Psoas muscle (tissue), 8 donors: Measurements from ENCODE around the gene SLC6A4. TPM values are rescaled to one million over a fixed set of nuclear protein-coding genes. Genes with fewer than 3 reads are reported as not detected.

Experiments used
- ATAC-seq, 4 donors: fragments of 200-7000 bp; cut with Tn5 transposase; one replicate each; pipeline ENCODE4 v1.9.1; 2020; ENCODE audit warnings: moderate library complexity in 3 of 4, mild to moderate bottlenecking in 2 of 4
- DNase-seq, 2 donors: peaks; one replicate each; pipeline ENCODE4 v3.0.0-alpha.2; 2020
- H3K27ac ChIP-seq: fragments of 200-600 bp; one replicate; pipeline ENCODE4 v1.8.0; 2022
- H3K27me3 ChIP-seq, 3 donors: fragments of 200-600 bp in 1 of 3; one replicate each; pipeline versions ENCODE4 v1.6.1 to v1.8.0; 2013 to 2022; ENCODE audit warnings: low read length in 2 of 3, mild to moderate bottlenecking in 2 of 3, moderate library complexity in 1 of 3; ENCODE audit not compliant: insufficient read depth in 3 of 3
- H3K36me3 ChIP-seq, 2 donors: fragments of 200-600 bp in 1 of 2; one replicate each; pipeline versions ENCODE4 v1.6.1 to v1.8.0; 2013 to 2022; ENCODE audit warnings: low read depth in 1 of 2, mild to moderate bottlenecking in 1 of 2, moderate library complexity in 1 of 2; ENCODE audit not compliant: insufficient read depth in 1 of 2
- H3K4me1 ChIP-seq: fragments of 200-600 bp; one replicate; pipeline ENCODE4 v1.8.0; 2022
- H3K4me3 ChIP-seq: fragments of 200-600 bp; one replicate; pipeline ENCODE4 v1.8.0; 2022; ENCODE audit warnings: mild to moderate bottlenecking
- H3K9me3 ChIP-seq: fragments of 200-600 bp; one replicate; pipeline ENCODE4 v1.8.0; 2022
- CTCF ChIP-seq: fragments of 200-600 bp; IDR thresholded peaks from one replicate; pipeline ENCODE4 v1.8.0; 2022; ENCODE audit warnings: antibody characterized with exemption
- WGBS, 3 donors: extraction: QIAGEN DNeasy Blood & Tissue Kit; methylation state at CpG; one replicate each; pipeline versions ENCODE4 v1.1.6 to v1.1.7; 2013; 5-methylcytosine and 5-hydroxymethylcytosine counted together
- intact Hi-C, 2 donors: fragments of 100-400 bp; cut with DNase I; formaldehyde crosslinking; loops; one replicate each; pipeline versions ENCODE4 v1.11.0 to v1.14.2; 2022
- polyA plus RNA-seq, 3 donors: library from polyadenylated mRNA; stranded (reverse); fragments of 200-250 nt; gene quantifications; one replicate each; pipeline ENCODE4 v1.2.3, GENCODE V29; 2013
- total RNA-seq, 4 donors: library from RNA; stranded (reverse); fragmentation: NEBNext Ultra II Directional in 2 of 4; extraction: Animal tissue kit (Norgen Biotek cat#: 25700) in 2 of 4; gene quantifications; one replicate each; pipeline versions ENCODE4 v1.2.1 to v1.2.4, GENCODE V29; 2021 to 2023
- donor health status: healthy with polysubstance abuse.
- donor health status: DM: no; HTN: no; CAD: no; lungs with moderate emphysema.
- donor health status: Bipolar disorder and iron deficiency.
- donor health status: healthy.
- donor health status: DM: yes; HTN: yes; CAD: no.
- donor health status: DM: no; HTN: no; CAD: no.
- donor health status: DM: no; HTN: no; CAD: no.
- donor health status: DM: yes; HTN: yes; CAD: no.

SLC6A4 gene
- total and polyA plus RNA-seq, 7 donors: 0.01 to 0.06 TPM; not detected in 5

- DNase-seq (no peak), ATAC-seq (no peak)
- Histone ChIP-seq H3K4me3 (no peak overlapping the region), H3K9me3 (no peaks in the 10 kb centered on the region), H3K27me3 (no peaks in the 10 kb centered on the region), H3K27ac (no peak overlapping the region), H3K4me1 (no peaks in the 10 kb centered on the region), H3K36me3 (peaks cover 0 to 56% of the 10 kb centered on the region in 2 donors)
- WGBS, 3 donors: 96 to 98% (median 98%) methylated on average over 1 of the region's 1 CpG
- TF ChIP-seq CTCF: no peak
- intact Hi-C loops: no loop called here
Observed at GRCh38 chr17:30174556-30174955, 60.9 kb downstream of the SLC6A4 start.

GRCh38 chr17:30173649-30174048 lies 61.8 kb downstream of the SLC6A4 start:
- no peaks in the 10 kb centered on the region for H3K27me3 ChIP-seq
- peaks cover 0 to 47% of the 10 kb centered on the region in 2 donors for H3K36me3 ChIP-seq
- no peak overlapping the region for H3K4me3 ChIP-seq
- no peaks in the 10 kb centered on the region for H3K9me3 ChIP-seq
- no peak for TF ChIP-seq CTCF
- ATAC-seq (no peak), DNase-seq (no peak)
- 66 to 90% (median 82%) methylated on average over 2 of the region's 2 CpGs for WGBS, 3 donors
- intact Hi-C loops: no loop called here
- H3K27ac ChIP-seq: no peak overlapping the region
- H3K4me1 ChIP-seq: no peaks in the 10 kb centered on the region

- H3K36me3 ChIP-seq: peaks cover 0 to 40% of the 10 kb centered on the region in 2 donors
- DNase-seq (no peak), ATAC-seq (no peak)
- WGBS, 3 donors: 100% methylated on average over 1 of the region's 1 CpG
- H3K27ac ChIP-seq: no peak overlapping the region
- no peak overlapping the region for H3K4me3 ChIP-seq
- no peaks in the 10 kb centered on the region for H3K4me1 ChIP-seq
- H3K9me3 ChIP-seq: no peaks in the 10 kb centered on the region
- no peaks in the 10 kb centered on the region for H3K27me3 ChIP-seq
- intact Hi-C loops: no loop called here
- no peak for TF ChIP-seq CTCF
Observed at GRCh38 chr17:30172560-30172959, 62.9 kb downstream of the SLC6A4 start.

- intact Hi-C loops: no loop called here
- no peak for DNase-seq
- Histone ChIP-seq H3K4me3 (no peak overlapping the region), H3K36me3 (peaks cover 0 to 37% of the 10 kb centered on the region in 2 donors), H3K9me3 (no peaks in the 10 kb centered on the region), H3K4me1 (no peaks in the 10 kb centered on the region), H3K27me3 (no peaks in the 10 kb centered on the region), H3K27ac (no peak overlapping the region)
- no peak for TF ChIP-seq CTCF
- ATAC-seq: no peak
Observed at GRCh38 chr17:30170415-30170987, 65.0 kb downstream of the SLC6A4 start.

GRCh38 chr17:30165960-30166359 lies 69.5 kb downstream of the SLC6A4 start:
- H3K9me3 ChIP-seq: no peaks in the 10 kb centered on the region
- ATAC-seq (no peak), DNase-seq (no peak)
- peaks cover 0 to 26% of the 10 kb centered on the region in 2 donors for H3K36me3 ChIP-seq
- no peak for TF ChIP-seq CTCF
- 72 to 77% (median 75%) methylated on average over 1 of the region's 1 CpG for WGBS, 3 donors
- H3K27me3 ChIP-seq: no peaks in the 10 kb centered on the region
- no peak overlapping the region for H3K27ac ChIP-seq
- H3K4me3 ChIP-seq: no peak overlapping the region
- intact Hi-C loops: no loop called here
- no peaks in the 10 kb centered on the region for H3K4me1 ChIP-seq
